Measurements from ENCODE around the gene OR8G5. TPM values are rescaled to one million over a fixed set of nuclear protein-coding genes. Genes with fewer than 3 reads are reported as not detected.
"Not testable (repeated sequence)": the region's sequence is repeated elsewhere in the genome, so short reads cannot be mapped to it uniquely, and the experiment has no call there.

OR8G5 gene
- total RNA-seq, 1 experiment from 2014 or later = not detected

GRCh38 chr11:124219126-124219525 lies 37.0 kb upstream of the OR8G5 start:
- Histone ChIP-seq H3K9me3 (ENCODE audit: low read depth, low read length, poor library complexity, severe bottlenecking) (no peaks in the 10 kb centered on the region), H3K4me3 (ENCODE audit: low read depth, low read length, poor library complexity, severe bottlenecking) (no peak overlapping the region), H3K27me3 (replicated peaks; ENCODE audit: insufficient read depth, low read depth, low read length, poor library complexity) (no peaks in the 10 kb centered on the region), H3K4me1 (ENCODE audit: insufficient read depth, low read length, poor library complexity, severe bottlenecking) (no peaks in the 10 kb centered on the region), H3K36me3 (ENCODE audit: insufficient read depth, low read length, poor library complexity, severe bottlenecking) (no peaks in the 10 kb centered on the region), H3K27ac (ENCODE audit: low read depth, low read length, poor library complexity, severe bottlenecking) (no peak overlapping the region)
- TF ChIP-seq EZH2 (IDR thresholded peaks at IDR 0.05; ENCODE audit: borderline replicate concordance, low read depth, low read length, poor library complexity, severe bottlenecking) (no peak), CTCF (conservative IDR thresholded peaks at IDR 0.05; ENCODE audit: low read depth, low read length) (no peak)
- POLR2A ChIA-PET (ENCODE audit: low non-redundant PET) = no interaction called here
- no peak for DNase-seq (ENCODE audit: low spot score)
- CTCF ChIA-PET = no interaction called here
- no TSS peak for BruUV-seq (replicated peaks)
- intact Hi-C loops (cut with micrococcal nuclease; ENCODE audit: unreplicated experiment) = no loop called here

- no TSS peak for BruUV-seq (replicated peaks)
- Histone ChIP-seq H3K9me3 (ENCODE audit: low read depth, low read length, poor library complexity, severe bottlenecking) (no peaks in the 10 kb centered on the region), H3K4me3 (ENCODE audit: low read depth, low read length, poor library complexity, severe bottlenecking) (no peak overlapping the region), H3K27ac (ENCODE audit: low read depth, low read length, poor library complexity, severe bottlenecking) (no peak overlapping the region), H3K27me3 (replicated peaks; ENCODE audit: insufficient read depth, low read depth, low read length, poor library complexity) (no peaks in the 10 kb centered on the region), H3K36me3 (ENCODE audit: insufficient read depth, low read length, poor library complexity, severe bottlenecking) (no peaks in the 10 kb centered on the region), H3K4me1 (ENCODE audit: insufficient read depth, low read length, poor library complexity, severe bottlenecking) (no peaks in the 10 kb centered on the region)
- no peak for DNase-seq (ENCODE audit: low spot score)
- POLR2A ChIA-PET (ENCODE audit: low non-redundant PET) = no interaction called here
- intact Hi-C loops (cut with micrococcal nuclease; ENCODE audit: unreplicated experiment) = no loop called here
- no peak for TF ChIP-seq CTCF (conservative IDR thresholded peaks at IDR 0.05; ENCODE audit: low read depth, low read length)
- no peak for TF ChIP-seq EZH2 (IDR thresholded peaks at IDR 0.05; ENCODE audit: borderline replicate concordance, low read depth, low read length, poor library complexity, severe bottlenecking)
- CTCF ChIA-PET = no interaction called here
Observed at GRCh38 chr11:124222407-124222806, 33.8 kb upstream of the OR8G5 start.

- H3K4me3 ChIP-seq (ENCODE audit: low read depth, low read length, poor library complexity, severe bottlenecking); BruUV-seq (replicated peaks); H3K4me1 ChIP-seq (ENCODE audit: insufficient read depth, low read length, poor library complexity, severe bottlenecking); POLR2A ChIA-PET (ENCODE audit: low non-redundant PET); DNase-seq (ENCODE audit: low spot score); H3K27me3 ChIP-seq (replicated peaks; ENCODE audit: insufficient read depth, low read depth, low read length, poor library complexity); intact Hi-C loops (cut with micrococcal nuclease; ENCODE audit: unreplicated experiment); H3K9me3 ChIP-seq (ENCODE audit: low read depth, low read length, poor library complexity, severe bottlenecking); H3K36me3 ChIP-seq (ENCODE audit: insufficient read depth, low read length, poor library complexity, severe bottlenecking); CTCF ChIA-PET; H3K27ac ChIP-seq (ENCODE audit: low read depth, low read length, poor library complexity, severe bottlenecking): not testable (repeated sequence)
Observed at GRCh38 chr11:124224618-124225423, 31.4 kb upstream of the OR8G5 start.

GRCh38 chr11:124225471-124225870 lies 30.7 kb upstream of the OR8G5 start:
- H3K36me3 ChIP-seq (ENCODE audit: insufficient read depth, low read length, poor library complexity, severe bottlenecking) = no peaks in the 10 kb centered on the region
- no peak overlapping the region for H3K4me3 ChIP-seq (ENCODE audit: low read depth, low read length, poor library complexity, severe bottlenecking)
- BruUV-seq (replicated peaks) = no TSS peak
- no peaks in the 10 kb centered on the region for H3K9me3 ChIP-seq (ENCODE audit: low read depth, low read length, poor library complexity, severe bottlenecking)
- no peaks in the 10 kb centered on the region for H3K4me1 ChIP-seq (ENCODE audit: insufficient read depth, low read length, poor library complexity, severe bottlenecking)
- no peak overlapping the region for H3K27ac ChIP-seq (ENCODE audit: low read depth, low read length, poor library complexity, severe bottlenecking)
- TF ChIP-seq CTCF (conservative IDR thresholded peaks at IDR 0.05; ENCODE audit: low read depth, low read length) = no peak
- no peak for DNase-seq (ENCODE audit: low spot score)
- no peaks in the 10 kb centered on the region for H3K27me3 ChIP-seq (replicated peaks; ENCODE audit: insufficient read depth, low read depth, low read length, poor library complexity)
- POLR2A ChIA-PET (ENCODE audit: low non-redundant PET) = no interaction called here
- intact Hi-C loops (cut with micrococcal nuclease; ENCODE audit: unreplicated experiment) = no loop called here
- CTCF ChIA-PET = no interaction called here

Measured in A673 (cell line).